Fibroblast of lung (primary cell): ENCODE measurements around the gene ZNF429. TPM values are rescaled to one million over a fixed set of nuclear protein-coding genes. Genes with fewer than 3 reads are reported as not detected.

Experiments used
- DNase-seq, 2 donors: peaks; one replicate each; pipeline versions ENCODE4 v3.0.0 to v3.0.0-alpha.2; 2010; ENCODE audit warnings: low read depth in 2 of 2
- H2AFZ ChIP-seq: 2 replicates; pipeline ENCODE4 v1.5.1; 2012; ENCODE audit warnings: low read length, control low read depth, inconsistent platforms
- H3K27ac ChIP-seq: 2 replicates; pipeline ENCODE4 v1.5.1; 2011; ENCODE audit warnings: low read length, control low read depth; ENCODE audit not compliant: insufficient read depth
- H3K27me3 ChIP-seq: 2 replicates; pipeline ENCODE4 v1.5.1; 2011; ENCODE audit warnings: mild to moderate bottlenecking, low read length; ENCODE audit not compliant: control insufficient read depth, insufficient read depth
- H3K36me3 ChIP-seq: 2 replicates; pipeline ENCODE4 v1.5.1; 2011; ENCODE audit warnings: low read length; ENCODE audit not compliant: control insufficient read depth, insufficient read depth
- H3K4me1 ChIP-seq: 2 replicates; pipeline ENCODE4 v1.5.1; 2011; ENCODE audit warnings: low read length; ENCODE audit not compliant: control insufficient read depth, insufficient read depth; ENCODE audit errors: extremely low read depth
- H3K4me2 ChIP-seq: 2 replicates; pipeline ENCODE4 v1.5.1; 2011; ENCODE audit warnings: low read length, control low read depth; ENCODE audit not compliant: insufficient read depth; ENCODE audit errors: extremely low read depth
- H3K4me3 ChIP-seq, 4 experiments: fragments of 200-600 bp in 1 of 4; sonication (generic) in 1 of 4; replicated peaks in 1 of 4; 2 replicates each; pipeline ENCODE4 v1.5.1; 2011 to 2016; ENCODE audit warnings: low read length in 4 of 4, low read depth in 3 of 4, mild to moderate bottlenecking in 3 of 4, control low read depth in 2 of 4, inconsistent platforms in 1 of 4, mixed read lengths in 1 of 4; ENCODE audit not compliant: insufficient read depth in 1 of 4; ENCODE audit errors: control extremely low read depth in 1 of 4
- H3K79me2 ChIP-seq: 2 replicates; pipeline ENCODE4 v1.5.1; 2012; ENCODE audit warnings: mild to moderate bottlenecking, low read length, inconsistent platforms; ENCODE audit not compliant: control insufficient read depth, insufficient read depth
- H3K9ac ChIP-seq: 2 replicates; pipeline ENCODE4 v1.5.1; 2011; ENCODE audit warnings: mild to moderate bottlenecking, low read length, control low read depth; ENCODE audit not compliant: insufficient read depth
- H3K9me3 ChIP-seq: 2 replicates; pipeline ENCODE4 v1.5.1; 2012; ENCODE audit warnings: low read depth, low read length; ENCODE audit not compliant: control insufficient read depth, insufficient read depth
- H4K20me1 ChIP-seq: 2 replicates; pipeline ENCODE4 v1.5.1; 2011; ENCODE audit warnings: low read length; ENCODE audit not compliant: control insufficient read depth, insufficient read depth; ENCODE audit errors: extremely low read depth
- EZH2 ChIP-seq: IDR thresholded peaks from 2 replicates; pipeline ENCODE4 v1.5.1; 2012; ENCODE audit warnings: low read length, control low read depth, mild to moderate bottlenecking; ENCODE audit errors: missing control alignments
- polyA plus RNA-seq, 2 donors: library from polyadenylated mRNA; depleted of rRNA in 1 of 2; stranded (reverse) in 1 of 2; unstranded in 1 of 2; fragments of >200 nt; gene quantifications; 2 replicates each; pipeline ENCODE4 v1.2.1, GENCODE V29; 2011 to 2012; ENCODE audit warnings: missing spikeins in 1 of 2
- total RNA-seq: library from RNA; depleted of rRNA; stranded (reverse); fragments of >200 nt; gene quantifications from 2 replicates; pipeline ENCODE4 v1.2.1, GENCODE V29; 2014
- TF ChIP-seq, protein P1 (sequence below), 2 donors: IDR thresholded peaks in 1 of 2; conservative IDR thresholded peaks in 1 of 2; 1 replicate in 1 of 2; 2 replicates in 1 of 2; pipeline ENCODE4 v1.5.1; 2011 to 2012; ENCODE audit warnings: low read length in 2 of 2, control low read depth in 1 of 2, inconsistent platforms in 1 of 2, low read depth in 1 of 2, mild to moderate bottlenecking in 1 of 2

The ZNF429 gene
- total and polyA plus RNA-seq, 2 donors (not counting 1 experiment from before 2014, with no cell fraction given): 5.6 to 7.5 TPM

DNA sequence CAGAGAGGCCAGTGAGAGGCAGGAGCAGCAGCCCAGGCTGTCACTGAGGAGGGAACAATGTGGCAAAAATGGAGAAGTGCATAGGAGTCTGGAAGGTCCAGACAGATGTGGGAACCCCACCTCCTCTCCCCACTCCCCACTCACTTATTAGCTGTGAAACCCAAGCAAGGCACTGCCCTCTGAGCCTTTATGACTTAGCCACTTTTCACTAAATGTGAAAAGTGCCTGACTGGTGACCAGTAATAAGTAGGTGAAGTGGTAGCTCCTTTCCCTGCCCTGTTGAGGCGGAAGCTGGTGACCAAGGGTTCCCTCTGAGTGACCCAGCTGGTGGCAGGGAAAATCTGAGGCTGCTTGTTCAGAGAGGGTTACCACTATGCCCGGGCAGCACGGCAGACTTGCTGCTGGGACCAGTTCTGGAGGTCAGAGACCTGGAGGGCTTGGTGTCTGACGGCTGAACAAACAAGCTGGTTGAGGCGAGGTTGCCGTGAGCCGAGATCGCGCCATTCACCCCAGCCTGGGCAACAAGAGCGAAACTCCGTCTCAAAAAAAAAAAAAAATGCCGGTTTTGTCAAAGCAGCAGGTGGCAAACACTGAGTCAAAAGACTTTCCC is 80.0 kb downstream of the ZNF429 start:
- Histone ChIP-seq H4K20me1 (no peaks in the 10 kb centered on the region), H2AFZ (no peak overlapping the region), H3K27me3 (no peaks in the 10 kb centered on the region), H3K4me3 (no peak overlapping the region), H3K4me2 (no peak overlapping the region), H3K9me3 (no peaks in the 10 kb centered on the region), H3K36me3 (no peaks in the 10 kb centered on the region), H3K9ac (no peak overlapping the region), H3K27ac (no peak overlapping the region), H3K79me2 (no peaks in the 10 kb centered on the region), H3K4me1 (no peaks in the 10 kb centered on the region)
- DNase-seq: no peak
- TF ChIP-seq, protein P1, sequence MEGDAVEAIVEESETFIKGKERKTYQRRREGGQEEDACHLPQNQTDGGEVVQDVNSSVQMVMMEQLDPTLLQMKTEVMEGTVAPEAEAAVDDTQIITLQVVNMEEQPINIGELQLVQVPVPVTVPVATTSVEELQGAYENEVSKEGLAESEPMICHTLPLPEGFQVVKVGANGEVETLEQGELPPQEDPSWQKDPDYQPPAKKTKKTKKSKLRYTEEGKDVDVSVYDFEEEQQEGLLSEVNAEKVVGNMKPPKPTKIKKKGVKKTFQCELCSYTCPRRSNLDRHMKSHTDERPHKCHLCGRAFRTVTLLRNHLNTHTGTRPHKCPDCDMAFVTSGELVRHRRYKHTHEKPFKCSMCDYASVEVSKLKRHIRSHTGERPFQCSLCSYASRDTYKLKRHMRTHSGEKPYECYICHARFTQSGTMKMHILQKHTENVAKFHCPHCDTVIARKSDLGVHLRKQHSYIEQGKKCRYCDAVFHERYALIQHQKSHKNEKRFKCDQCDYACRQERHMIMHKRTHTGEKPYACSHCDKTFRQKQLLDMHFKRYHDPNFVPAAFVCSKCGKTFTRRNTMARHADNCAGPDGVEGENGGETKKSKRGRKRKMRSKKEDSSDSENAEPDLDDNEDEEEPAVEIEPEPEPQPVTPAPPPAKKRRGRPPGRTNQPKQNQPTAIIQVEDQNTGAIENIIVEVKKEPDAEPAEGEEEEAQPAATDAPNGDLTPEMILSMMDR (conservative IDR thresholded peaks at IDR 0.05 in 1 of 2, IDR thresholded peaks at IDR 0.05 in 1 of 2; ENCODE audit: low read depth in 1 of 2, low read length in 2 of 2): no peak
- no peak for TF ChIP-seq EZH2

DNA sequence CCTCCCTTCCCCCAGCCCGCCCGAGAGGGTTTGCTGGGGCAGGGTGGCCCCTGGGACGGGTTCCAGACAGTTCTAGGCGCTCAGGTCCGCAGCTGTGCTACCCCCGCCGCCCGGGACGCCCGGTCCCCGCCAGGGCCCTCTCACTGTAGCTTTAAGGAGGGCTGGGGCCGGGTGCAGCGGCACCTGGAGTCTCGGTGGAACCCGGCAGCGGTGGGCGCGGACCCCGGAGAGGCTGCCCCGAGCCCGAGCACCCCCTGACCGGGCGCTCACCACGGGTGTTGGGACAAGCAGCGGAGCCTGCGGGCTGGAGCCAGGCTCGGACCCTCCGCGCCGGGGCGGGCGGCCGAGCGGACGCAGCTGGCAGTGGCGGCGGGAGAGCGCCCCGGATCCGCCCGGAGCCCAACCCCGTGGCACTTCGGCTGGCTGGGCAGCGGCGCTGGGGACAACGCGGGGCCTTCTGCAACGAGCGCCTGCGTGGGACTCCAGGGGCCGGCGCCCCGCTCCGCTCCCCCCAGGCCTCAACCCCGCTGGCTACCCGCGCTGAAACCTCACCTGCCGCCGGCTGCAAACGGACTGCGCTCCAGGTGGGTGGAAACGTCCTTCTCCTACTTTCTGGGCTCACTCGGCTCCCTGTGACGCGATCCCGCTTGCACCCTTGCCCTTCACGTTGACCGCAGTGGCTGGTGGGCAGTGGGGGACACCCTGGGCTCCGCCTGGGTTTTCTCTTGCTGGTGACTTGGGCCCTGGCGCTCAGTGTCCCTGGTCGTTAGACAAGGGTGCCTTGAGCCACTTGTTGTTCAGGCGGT is 81.1 kb downstream of the ZNF429 start:
- no peak for DNase-seq
- Histone ChIP-seq H2AFZ (no peak overlapping the region), H3K36me3 (no peaks in the 10 kb centered on the region), H3K9me3 (no peaks in the 10 kb centered on the region), H3K4me3 (peak overlapping the region in 1 of 4 experiments; percentile 27), H3K4me1 (no peaks in the 10 kb centered on the region), H4K20me1 (no peaks in the 10 kb centered on the region), H3K4me2 (no peak overlapping the region), H3K9ac (no peak overlapping the region), H3K79me2 (no peaks in the 10 kb centered on the region), H3K27me3 (no peaks in the 10 kb centered on the region), H3K27ac (no peak overlapping the region)
- TF ChIP-seq, protein P1 (conservative IDR thresholded peaks at IDR 0.05 in 1 of 2, IDR thresholded peaks at IDR 0.05 in 1 of 2; ENCODE audit: low read depth in 1 of 2, low read length in 2 of 2): no peak
- no peak for TF ChIP-seq EZH2

DNA sequence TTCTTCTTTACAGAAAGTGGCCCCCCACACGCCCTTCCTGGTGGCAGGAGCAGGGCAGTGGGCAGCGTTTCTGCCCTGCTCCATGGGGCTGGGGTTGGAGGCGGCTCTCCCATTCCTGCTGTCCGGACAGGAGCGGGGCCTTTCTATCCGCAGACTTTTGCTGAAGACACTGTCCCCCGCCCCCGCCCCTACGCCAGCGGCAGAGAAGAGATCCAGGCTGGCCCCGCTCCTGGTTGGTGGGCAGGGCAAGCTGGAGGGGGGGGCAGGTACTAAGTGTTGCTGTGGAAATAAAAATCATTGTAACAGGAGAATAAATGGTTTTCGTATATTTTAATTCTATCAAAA is 81.7 kb downstream of the ZNF429 start:
- Histone ChIP-seq H3K9me3 (no peaks in the 10 kb centered on the region), H3K79me2 (no peaks in the 10 kb centered on the region), H3K36me3 (no peaks in the 10 kb centered on the region), H3K4me1 (no peaks in the 10 kb centered on the region), H3K27me3 (no peaks in the 10 kb centered on the region), H3K4me3 (no peak overlapping the region), H3K4me2 (no peak overlapping the region), H4K20me1 (no peaks in the 10 kb centered on the region), H3K27ac (no peak overlapping the region), H2AFZ (no peak overlapping the region), H3K9ac (no peak overlapping the region)
- no peak for TF ChIP-seq EZH2
- TF ChIP-seq, protein P1 (conservative IDR thresholded peaks at IDR 0.05 in 1 of 2, IDR thresholded peaks at IDR 0.05 in 1 of 2; ENCODE audit: low read depth in 1 of 2, low read length in 2 of 2): no peak
- no peak for DNase-seq
